GM12874 (cell line): ENCODE data around the gene METTL1.

Source experiments
- TF ChIP-seq, protein P1 (sequence below): IDR thresholded peaks from 2 replicates; pipeline ENCODE4 v1.5.1; 2011; ENCODE audit warnings: low read depth, mild to moderate bottlenecking, control low read depth, low read length, moderate library complexity; ENCODE audit not compliant: insufficient read depth

Gene METTL1

GRCh38 chr12:57813111-57813970 lies 41.4 kb upstream of the METTL1 start:
- TF ChIP-seq, protein P1, sequence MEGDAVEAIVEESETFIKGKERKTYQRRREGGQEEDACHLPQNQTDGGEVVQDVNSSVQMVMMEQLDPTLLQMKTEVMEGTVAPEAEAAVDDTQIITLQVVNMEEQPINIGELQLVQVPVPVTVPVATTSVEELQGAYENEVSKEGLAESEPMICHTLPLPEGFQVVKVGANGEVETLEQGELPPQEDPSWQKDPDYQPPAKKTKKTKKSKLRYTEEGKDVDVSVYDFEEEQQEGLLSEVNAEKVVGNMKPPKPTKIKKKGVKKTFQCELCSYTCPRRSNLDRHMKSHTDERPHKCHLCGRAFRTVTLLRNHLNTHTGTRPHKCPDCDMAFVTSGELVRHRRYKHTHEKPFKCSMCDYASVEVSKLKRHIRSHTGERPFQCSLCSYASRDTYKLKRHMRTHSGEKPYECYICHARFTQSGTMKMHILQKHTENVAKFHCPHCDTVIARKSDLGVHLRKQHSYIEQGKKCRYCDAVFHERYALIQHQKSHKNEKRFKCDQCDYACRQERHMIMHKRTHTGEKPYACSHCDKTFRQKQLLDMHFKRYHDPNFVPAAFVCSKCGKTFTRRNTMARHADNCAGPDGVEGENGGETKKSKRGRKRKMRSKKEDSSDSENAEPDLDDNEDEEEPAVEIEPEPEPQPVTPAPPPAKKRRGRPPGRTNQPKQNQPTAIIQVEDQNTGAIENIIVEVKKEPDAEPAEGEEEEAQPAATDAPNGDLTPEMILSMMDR = no peak

- TF ChIP-seq, protein P1 = no peak
Observed at GRCh38 chr12:57811028-57811755, 39.3 kb upstream of the METTL1 start.

DNA sequence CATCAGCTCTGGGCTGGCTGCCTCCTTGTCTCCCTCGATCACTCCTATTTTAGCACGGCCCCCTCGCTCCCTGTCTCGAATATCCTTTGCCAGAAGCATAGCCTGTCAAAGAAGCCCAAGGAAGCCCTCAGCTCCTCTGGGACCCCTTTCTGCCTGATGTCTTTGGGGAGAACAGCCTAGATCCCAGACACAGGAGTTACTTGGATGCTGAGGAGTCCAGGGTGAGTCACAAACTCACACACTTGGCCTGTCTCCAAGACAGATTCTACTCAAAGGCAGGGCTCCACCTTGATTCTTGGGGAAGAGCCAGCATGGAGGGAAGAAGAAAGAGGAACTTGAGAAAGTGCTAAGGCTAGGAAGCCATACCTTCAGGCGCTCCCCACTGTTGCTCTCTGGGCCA lies 38.5 kb upstream of the METTL1 start:
- TF ChIP-seq, protein P1 = no peak

- TF ChIP-seq, protein P1 = no peak
Observed at GRCh38 chr12:57809425-57809824, 37.5 kb upstream of the METTL1 start.

DNA sequence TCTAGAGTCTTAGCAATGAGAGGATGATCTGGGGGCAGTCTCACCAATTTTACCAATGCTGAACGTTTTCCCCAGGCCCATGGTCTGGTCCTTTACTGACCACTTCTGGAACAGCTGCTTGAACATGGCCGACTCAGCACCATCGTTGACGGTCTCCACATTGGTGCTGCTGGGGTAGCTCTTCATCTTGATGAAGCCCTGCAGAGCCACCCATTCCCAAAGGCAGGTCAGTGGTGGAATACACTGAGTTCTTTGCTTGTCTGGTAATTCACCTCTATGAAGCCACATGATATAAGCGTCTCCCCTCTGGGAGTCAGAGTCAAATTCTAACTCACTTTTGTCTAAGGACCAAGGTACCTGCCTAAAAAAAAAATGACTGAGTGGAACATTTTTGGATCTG lies 36.4 kb upstream of the METTL1 start:
- TF ChIP-seq, protein P1 = no peak

GRCh38 chr12:57807285-57807684 lies 35.4 kb upstream of the METTL1 start:
- TF ChIP-seq, protein P1 = no peak

DNA sequence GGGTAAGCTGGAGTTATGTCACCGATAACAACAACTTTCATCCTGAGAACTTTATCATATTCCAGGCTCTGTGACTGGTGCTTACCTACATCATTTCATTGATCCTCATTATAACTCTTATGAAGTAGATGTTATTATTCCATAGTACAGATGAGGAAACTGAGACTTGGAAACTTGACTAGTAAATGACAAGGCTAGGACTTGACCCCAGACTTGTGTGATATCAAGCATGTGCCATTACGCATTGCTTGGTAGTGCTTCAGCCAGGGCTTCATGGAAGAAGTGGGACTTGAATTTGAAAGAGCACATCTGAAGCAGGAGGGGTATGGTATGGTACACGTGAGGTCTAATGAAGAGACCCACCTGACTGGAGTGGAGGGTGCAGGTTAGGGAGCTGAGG lies 34.8 kb upstream of the METTL1 start:
- TF ChIP-seq, protein P1 = no peak
